HepG2 (cell line): ENCODE results near the gene PGS1. TPM values are rescaled to one million over a fixed set of nuclear protein-coding genes. Genes with fewer than 3 reads are reported as not detected.

ENCODE experiments used
- ATAC-seq: fragments of 200-7000 bp; cut with Tn5 transposase; 3 replicates; pipeline ENCODE4 v1.9.1; 2020; ENCODE audit warnings: mild to moderate bottlenecking, moderate library complexity
- BruUV-seq: library from RNA; stranded (reverse); fragments of 400-500 nt; replicated peaks from 2 replicates; lab custom pipeline; 2021; lab: Mats Ljungman, UMichigan
- CTCF ChIA-PET: fragments of 300-600 bp; formaldehyde crosslinking; extraction: SDS; loops from one replicate; lab custom pipeline; 2021; ENCODE audit warnings: low total read pairs, inconsistent platforms, low intra/inter-chr PET ratio; lab: Yijun Ruan, JAX
- POLR2A ChIA-PET: fragments of 350-600 bp; sonication (Branson Sonifier 250); formaldehyde crosslinking; loops from one replicate; lab custom pipeline; 2020; ENCODE audit warnings: antibody characterized with exemption, inconsistent platforms; lab: Yijun Ruan, JAX
- DNase-seq: peaks from one replicate; pipeline ENCODE4 v3.0.0-alpha.2; 2015; ENCODE audit warnings: low spot score
- FAIRE-seq: peaks from 3 replicates; lab custom pipeline; 2011; peaks lifted over from hg19 to GRCh38; lab: Jason Lieb, UNC
- H2AFZ ChIP-seq: one replicate; pipeline ENCODE4 v1.6.1; 2011; ENCODE audit warnings: low read length, inconsistent platforms
- H3K27ac ChIP-seq: fragments of 300-600 bp; 3 replicates; pipeline ENCODE4 v1.8.0; 2011; ENCODE audit warnings: mixed run types, mild to moderate bottlenecking, mixed read lengths, low read length, inconsistent platforms; ENCODE audit not compliant: insufficient read depth; ENCODE audit errors: extremely low read length
- H3K27me3 ChIP-seq, 2 experiments: fragments of 200-600 bp in 1 of 2; 2 replicates in 1 of 2; 3 replicates in 1 of 2; pipeline versions ENCODE4 v1.6.0 to v1.8.0; 2011; ENCODE audit warnings: low read length in 2 of 2, mild to moderate bottlenecking in 2 of 2, moderate library complexity in 2 of 2, inconsistent platforms in 1 of 2; ENCODE audit not compliant: insufficient read depth in 2 of 2, control insufficient read depth in 1 of 2
- H3K36me3 ChIP-seq, 2 experiments: fragments of 200-600 bp in 1 of 2; replicated peaks in 1 of 2; 2 replicates in 1 of 2; 3 replicates in 1 of 2; pipeline versions ENCODE4 v1.5.1 to v1.8.0; 2011; ENCODE audit warnings: low read length in 2 of 2, inconsistent platforms in 1 of 2; ENCODE audit not compliant: insufficient read depth in 2 of 2, control insufficient read depth in 1 of 2
- H3K4me1 ChIP-seq: 2 replicates; pipeline ENCODE4 v1.5.1; 2012; ENCODE audit warnings: low read length, inconsistent platforms; ENCODE audit not compliant: insufficient read depth
- H3K4me2 ChIP-seq: 2 replicates; pipeline ENCODE4 v1.6.0; 2011; ENCODE audit warnings: low read depth, low read length, inconsistent platforms
- H3K4me3 ChIP-seq, 3 experiments: fragments of 200-600 bp in 1 of 3; sonication (generic), shearing (Covaris generic) in 1 of 3; replicated peaks in 1 of 3; 2 replicates each; pipeline ENCODE4 v1.5.1; 2011 to 2016; ENCODE audit warnings: low read length in 3 of 3, inconsistent platforms in 2 of 3, low read depth in 2 of 3, mild to moderate bottlenecking in 2 of 3, control low read depth in 1 of 3, mixed read lengths in 1 of 3; ENCODE audit not compliant: insufficient read depth in 1 of 3
- H3K79me2 ChIP-seq: one replicate; pipeline ENCODE4 v1.6.1; 2011; ENCODE audit warnings: low read length, inconsistent platforms; ENCODE audit not compliant: insufficient read depth
- H3K9ac ChIP-seq: 2 replicates; pipeline ENCODE4 v1.6.0; 2011; ENCODE audit warnings: mild to moderate bottlenecking, low read depth, low read length, inconsistent platforms; ENCODE audit not compliant: insufficient read depth
- H3K9me3 ChIP-seq: 2 replicates; pipeline ENCODE4 v1.5.1; 2012; ENCODE audit warnings: mild to moderate bottlenecking, low read length
- H4K20me1 ChIP-seq: 2 replicates; pipeline ENCODE4 v1.6.0; 2011; ENCODE audit warnings: inconsistent platforms, mild to moderate bottlenecking, low read length, moderate library complexity; ENCODE audit not compliant: insufficient read depth
- EED ChIP-seq: sonication (generic); formaldehyde crosslinking; IDR thresholded peaks from 2 replicates; pipeline ENCODE4 v1.5.0; 2020; ENCODE audit warnings: mild to moderate bottlenecking, missing genetic modification reagents
- MAX ChIP-seq: IDR thresholded peaks from 2 replicates; pipeline ENCODE4 v1.6.1; 2012; ENCODE audit warnings: inconsistent platforms
- PRDM15 ChIP-seq: sonication (generic); formaldehyde crosslinking; IDR thresholded peaks from 2 replicates; pipeline ENCODE4 v1.4.0; 2020; ENCODE audit warnings: missing genetic modification reagents
- ZNF263 ChIP-seq: sonication (generic); formaldehyde crosslinking; IDR thresholded peaks from 2 replicates; pipeline ENCODE4 v1.4.0; 2020; ENCODE audit warnings: missing genetic modification reagents
- ZNF687 ChIP-seq: sonication (generic); formaldehyde crosslinking; IDR thresholded peaks from 2 replicates; pipeline ENCODE4 v1.5.1; 2020; ENCODE audit warnings: mild to moderate bottlenecking, missing genetic modification reagents, moderate library complexity
- WGBS: methylation state at CpG from one replicate; pipeline ENCODE4 v1.1.6; 2017; ENCODE audit warnings: low lambda C conversion rate; 5-methylcytosine and 5-hydroxymethylcytosine counted together
- in situ Hi-C: cut with HindIII; loops from 2 replicates; pipeline ENCODE4 v1.10.0; 2017; ENCODE audit warnings: low pct_unique_long_range_greater_than_20kb; ENCODE audit not compliant: extremely low pct_ligation_motif_present
- intact Hi-C: fragments of 100-400 bp; cut with micrococcal nuclease; formaldehyde crosslinking; loops from one replicate; pipeline ENCODE4 v1.10.0; 2022; ENCODE audit not compliant: unreplicated experiment
- polyA plus RNA-seq, 8 experiments: library from polyadenylated mRNA; depleted of rRNA in 3 of 8; stranded (reverse) in 7 of 8; unstranded in 1 of 8; fragments of >200 nt; fragmentation: Illumina TruSeq in 4 of 8; extraction: Trizol in 4 of 8; gene quantifications; 2 replicates each; pipeline versions ENCODE4 v1.2.1 to v1.2.3, GENCODE V29; 2011 to 2016; ENCODE audit warnings: low read depth in 4 of 8, missing spikeins in 1 of 8, mixed read lengths in 1 of 8; ENCODE audit not compliant: insufficient read depth in 1 of 8
- total RNA-seq, 5 experiments: library from RNA; depleted of rRNA; stranded (reverse); fragments of >200 nt; fragmentation: Illumina TruSeq; extraction: Trizol; gene quantifications; 2 replicates each; pipeline ENCODE4 v1.2.3, GENCODE V29; 2016; ENCODE audit warnings: low read depth in 1 of 5
- TF ChIP-seq, protein P1 (sequence below): sonication (generic); formaldehyde crosslinking; IDR thresholded peaks from 2 replicates; pipeline ENCODE4 v1.5.0; 2020; ENCODE audit warnings: mild to moderate bottlenecking, missing genetic modification reagents

Gene PGS1
- total and polyA plus RNA-seq, 2 of the 13 experiments (the other 11 are each of a cell fraction or from before 2014, with no cell fraction given) = 25.9 to 31.5 TPM

DNA sequence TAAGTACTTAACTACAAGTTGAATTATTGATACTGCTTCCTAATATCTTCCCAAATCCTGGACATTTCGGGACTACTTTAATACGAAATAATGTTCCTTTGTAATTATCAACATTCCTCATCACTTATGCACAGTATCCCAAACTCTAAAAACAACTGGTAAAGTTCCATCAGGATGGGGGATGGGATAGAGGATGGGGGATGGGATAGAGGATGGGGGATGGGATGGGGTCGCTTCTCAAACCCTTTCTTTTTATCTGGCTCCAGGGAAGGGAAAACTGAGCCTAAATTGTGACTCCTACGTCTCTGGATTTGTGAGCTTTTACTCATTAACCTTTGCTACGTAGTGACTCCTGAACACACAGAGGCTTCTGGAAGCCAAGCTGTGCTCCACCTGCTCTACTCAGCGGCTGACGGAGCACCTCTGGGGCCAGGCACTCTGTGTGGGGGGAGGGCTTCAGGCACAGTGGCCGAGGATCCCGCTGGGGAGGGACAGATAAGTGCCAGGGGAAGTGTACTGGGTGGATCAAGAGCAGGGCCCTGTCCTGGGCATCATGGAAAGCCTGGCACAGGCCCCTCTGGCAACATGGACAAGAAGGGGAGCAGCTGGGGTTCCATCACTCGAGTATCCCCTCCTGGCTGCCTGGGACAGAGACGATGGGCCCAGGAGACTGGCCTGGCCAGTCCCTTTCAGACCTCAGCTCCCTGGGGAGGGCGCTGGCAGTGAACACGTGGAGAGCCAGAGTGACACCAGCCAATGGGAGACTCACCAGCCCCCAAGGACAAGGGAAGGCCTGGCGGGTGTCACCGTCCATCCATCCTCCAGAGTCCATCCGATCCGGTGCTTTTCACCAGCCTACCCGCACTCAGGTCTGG lies 56.2 kb downstream of the PGS1 start (continued):
- TF ChIP-seq PRDM15 (CRISPR knock-in tag) (peak; percentile 64; the same call in 1 of the 2 replicates), ZNF263 (CRISPR knock-in tag) (peak; percentile 95), MAX (0 out of 2 replicates have a peak, but pooled peaks have one; percentile 24)

- ChIA-PET POLR2A (no interaction called here), CTCF (no interaction called here)
- intact Hi-C loops (no loop called here), in situ Hi-C loops (no loop called here)
- 60% methylated on average over 19 of the region's 19 CpGs for WGBS
- FAIRE-seq (no peak), ATAC-seq (no peak)
- Histone ChIP-seq H3K9ac (no peak overlapping the region), H3K36me3 (no peaks in the 10 kb centered on the region), H3K9me3 (no peaks in the 10 kb centered on the region)
- BruUV-seq = no TSS peak
- TF ChIP-seq EED (CRISPR knock-in tag) (peak; percentile 64; the same call in 1 of the 2 replicates), ZNF687 (CRISPR knock-in tag) (peak; percentile 6; the same call in 1 of the 2 replicates)
- TF ChIP-seq, protein P1, sequence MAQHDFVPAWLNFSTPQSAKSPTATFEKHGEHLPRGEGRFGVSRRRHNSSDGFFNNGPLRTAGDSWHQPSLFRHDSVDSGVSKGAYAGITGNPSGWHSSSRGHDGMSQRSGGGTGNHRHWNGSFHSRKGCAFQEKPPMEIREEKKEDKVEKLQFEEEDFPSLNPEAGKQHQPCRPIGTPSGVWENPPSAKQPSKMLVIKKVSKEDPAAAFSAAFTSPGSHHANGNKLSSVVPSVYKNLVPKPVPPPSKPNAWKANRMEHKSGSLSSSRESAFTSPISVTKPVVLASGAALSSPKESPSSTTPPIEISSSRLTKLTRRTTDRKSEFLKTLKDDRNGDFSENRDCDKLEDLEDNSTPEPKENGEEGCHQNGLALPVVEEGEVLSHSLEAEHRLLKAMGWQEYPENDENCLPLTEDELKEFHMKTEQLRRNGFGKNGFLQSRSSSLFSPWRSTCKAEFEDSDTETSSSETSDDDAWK (CRISPR knock-in tag) = no peak
- TF ChIP-seq, all 625 proteins: peak for 2
- no peak overlapping the region for H2AFZ ChIP-seq
- H4K20me1 ChIP-seq = no peaks in the 10 kb centered on the region
- H3K4me1 ChIP-seq = peaks cover 32% of the 10 kb centered on the region
- H3K4me2 ChIP-seq = no peak overlapping the region
- no peaks in the 10 kb centered on the region for H3K79me2 ChIP-seq
- H3K4me3 ChIP-seq = no peak overlapping the region
- H3K27ac ChIP-seq = no peak overlapping the region
- H3K27me3 ChIP-seq = peaks cover 0 to 8% of the 10 kb centered on the region in 2 experiments; a peak in 3 of 5 replicates
- DNase-seq = no peak
These were observed 57.0 kb downstream of the PGS1 start for GRCh38 chr17:78435330-78436005.
